AG08395 (cell line): ENCODE results near the gene PXN.
"Not testable (repeated sequence)": the region's sequence is repeated elsewhere in the genome, so short reads cannot be mapped to it uniquely, and the experiment has no call there.

ENCODE experiments used
- DNase-seq: peaks from one replicate; pipeline ENCODE4 v3.0.0; 2012; ENCODE audit warnings: mixed read lengths, low spot score

Gene PXN

DNA sequence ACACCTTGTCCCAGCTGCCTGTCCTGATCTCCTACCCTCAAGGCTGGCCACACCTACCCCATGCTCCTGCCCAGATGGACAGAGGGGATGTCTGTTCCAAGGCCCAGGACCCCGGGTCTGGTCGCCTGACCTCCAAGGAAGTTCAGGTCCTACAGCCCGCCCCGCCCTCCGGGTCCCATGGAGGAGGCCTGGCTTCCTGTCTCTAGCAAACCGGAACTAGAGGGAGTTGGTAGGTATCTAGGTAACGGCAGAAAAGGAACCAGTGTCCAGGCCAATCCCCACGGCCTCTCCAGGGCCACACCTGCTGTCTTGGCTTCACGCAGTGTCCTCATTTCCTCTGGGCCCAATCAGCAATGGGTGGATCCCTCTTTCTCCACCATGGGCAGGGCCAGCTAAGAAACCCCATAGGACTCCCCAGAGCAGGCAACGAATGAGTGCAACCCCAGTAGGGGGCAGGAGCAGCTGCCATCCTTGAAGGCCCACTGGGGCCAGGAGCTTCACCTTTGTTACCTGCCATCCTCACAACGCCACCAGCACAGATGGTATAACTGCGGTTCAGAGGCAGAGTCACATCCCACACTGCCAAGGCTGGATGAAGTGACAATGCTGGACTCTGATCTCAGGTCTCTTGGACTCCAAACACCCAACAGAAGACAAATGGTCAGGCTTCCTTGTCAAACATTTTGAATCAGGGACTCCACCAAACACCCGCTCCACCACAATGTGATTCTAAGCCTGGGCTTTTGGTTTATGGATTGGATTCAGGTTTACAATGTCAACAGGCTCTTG lies 39.5 kb downstream of the PXN start:
- DNase-seq = no peak

GRCh38 chr12:120225200-120225558 lies 40.4 kb downstream of the PXN start:
- no peak for DNase-seq

GRCh38 chr12:120224304-120225199 lies 41.0 kb downstream of the PXN start:
- DNase-seq = no peak

DNA sequence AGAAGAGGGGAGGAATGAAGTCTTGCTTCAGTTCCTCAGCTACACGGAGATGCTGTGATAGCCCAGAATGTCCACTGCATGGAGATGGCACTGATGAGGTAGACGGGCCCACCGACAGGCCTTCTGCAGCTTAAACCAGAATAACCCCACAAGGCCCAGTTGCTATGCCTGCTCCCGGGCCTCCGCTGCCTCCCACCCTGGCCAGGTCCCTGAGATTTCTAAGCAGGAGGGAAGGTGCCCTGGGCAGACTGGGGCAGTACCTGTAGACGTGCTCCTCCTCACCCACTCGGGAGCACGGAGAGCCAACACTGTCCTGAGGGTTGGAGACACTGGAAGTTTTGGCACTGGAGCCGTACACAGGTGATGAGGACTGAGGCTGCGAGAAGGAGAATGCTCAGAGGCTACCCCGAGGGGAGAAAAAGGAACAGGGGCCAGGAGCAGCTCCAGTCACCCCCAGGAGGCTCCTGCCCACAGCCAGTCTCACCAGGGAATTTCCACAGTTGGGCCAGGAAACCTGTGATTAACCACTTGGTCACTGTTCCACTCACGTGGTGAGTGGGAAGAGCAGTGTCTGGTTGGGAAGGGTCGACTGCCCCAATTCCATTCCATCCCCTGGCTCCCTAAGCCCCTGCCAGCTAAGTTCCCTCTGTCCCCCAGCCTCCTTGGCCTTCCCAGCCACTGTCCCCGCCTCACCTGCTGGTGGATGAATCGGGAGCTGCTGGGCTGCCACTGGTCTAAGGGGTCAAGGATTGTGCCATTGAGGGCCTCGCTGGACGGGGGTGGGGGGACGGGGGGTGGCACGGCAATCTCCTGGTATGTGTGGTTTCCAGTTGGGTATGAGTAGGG lies 41.8 kb downstream of the PXN start:
- no peak for DNase-seq

GRCh38 chr12:120222288-120222832 lies 43.2 kb downstream of the PXN start:
- no peak for DNase-seq

GRCh38 chr12:120221576-120221900 lies 44.0 kb downstream of the PXN start:
- DNase-seq = no peak

DNA sequence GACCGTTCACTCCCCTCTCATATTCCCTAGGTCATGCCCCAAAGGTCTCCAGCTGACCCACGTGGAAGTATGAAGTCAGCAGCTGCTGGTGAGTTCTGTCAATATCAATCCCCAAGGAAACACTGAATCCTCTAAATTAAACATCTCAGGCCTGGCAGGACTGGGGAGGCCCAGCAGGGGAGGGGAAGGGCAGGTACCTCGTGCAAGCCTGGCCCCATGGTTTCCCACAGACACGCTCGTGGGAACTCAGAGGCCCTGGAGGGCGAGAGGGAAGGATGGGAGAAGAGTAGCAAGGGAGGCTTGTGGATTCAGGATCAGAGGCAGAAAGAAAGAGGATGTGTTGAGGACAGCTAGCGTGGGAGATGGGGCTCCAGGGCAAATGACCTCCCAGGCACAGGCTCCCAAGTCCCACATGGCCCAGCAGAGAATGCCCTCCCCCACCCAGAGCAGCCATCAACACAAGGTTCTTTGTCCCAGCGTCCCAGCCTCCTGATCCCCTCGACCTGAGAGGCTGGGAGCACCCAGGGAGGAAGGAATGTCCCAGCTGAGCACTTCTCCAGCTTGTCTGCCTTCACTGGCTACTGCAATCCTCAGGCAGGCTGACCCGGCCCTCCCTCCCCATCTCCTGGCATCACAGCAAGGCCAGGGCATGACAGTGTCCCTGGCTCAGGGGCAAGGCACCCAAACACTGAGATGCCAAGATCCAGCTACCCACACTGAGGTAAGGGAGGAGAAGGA lies 44.5 kb downstream of the PXN start:
- DNase-seq = no peak

DNA sequence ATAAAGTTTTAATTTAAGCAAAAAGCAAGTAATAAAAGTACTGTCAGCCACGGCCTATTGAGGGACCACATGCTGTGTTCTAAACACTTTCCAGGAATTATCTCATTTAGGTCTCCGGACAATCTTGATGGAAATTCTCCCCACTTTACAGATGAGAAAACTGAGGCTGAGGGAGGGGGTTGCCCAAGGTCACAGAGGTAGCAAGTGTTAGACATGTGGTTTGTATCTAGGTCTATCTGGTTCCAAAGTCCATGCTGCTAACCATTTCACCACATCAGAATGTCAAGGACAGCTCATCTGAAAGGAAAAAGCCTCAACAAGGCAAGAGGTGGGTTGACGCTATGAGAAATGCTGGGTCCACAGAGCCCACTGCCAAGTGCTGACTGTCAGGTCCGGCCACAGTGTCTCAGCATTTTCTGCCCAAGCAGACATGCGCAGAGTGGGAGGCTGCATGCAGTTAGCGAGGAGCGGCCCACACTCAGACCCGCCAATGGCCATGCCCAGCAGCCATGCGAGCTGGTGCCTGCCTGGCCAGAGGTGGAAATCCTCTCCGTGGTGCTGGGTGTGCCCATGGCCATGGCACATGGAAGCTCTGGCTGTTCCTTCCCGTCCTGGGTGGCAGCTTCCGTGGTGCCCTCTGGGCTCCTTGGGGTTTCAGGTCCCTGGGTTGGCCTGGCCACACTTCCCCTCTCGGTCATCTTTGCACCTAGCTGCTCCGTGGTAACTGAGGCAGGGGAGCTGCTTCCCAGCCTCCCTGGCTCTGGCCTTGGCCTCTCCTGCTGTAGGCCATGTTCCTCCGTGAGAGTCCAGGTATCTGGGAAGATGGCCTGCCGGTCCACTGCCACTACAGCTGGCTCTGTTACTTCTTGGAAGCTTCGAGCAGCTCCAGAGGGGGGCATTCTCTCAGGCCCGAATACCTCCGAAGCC lies 46.6 kb downstream of the PXN start:
- DNase-seq = no peak

- no peak for DNase-seq
Measured at GRCh38 chr12:120216742-120217605, 48.6 kb downstream of the PXN start.

- DNase-seq = no peak
Measured at GRCh38 chr12:120215766-120216735, 49.5 kb downstream of the PXN start.

DNA sequence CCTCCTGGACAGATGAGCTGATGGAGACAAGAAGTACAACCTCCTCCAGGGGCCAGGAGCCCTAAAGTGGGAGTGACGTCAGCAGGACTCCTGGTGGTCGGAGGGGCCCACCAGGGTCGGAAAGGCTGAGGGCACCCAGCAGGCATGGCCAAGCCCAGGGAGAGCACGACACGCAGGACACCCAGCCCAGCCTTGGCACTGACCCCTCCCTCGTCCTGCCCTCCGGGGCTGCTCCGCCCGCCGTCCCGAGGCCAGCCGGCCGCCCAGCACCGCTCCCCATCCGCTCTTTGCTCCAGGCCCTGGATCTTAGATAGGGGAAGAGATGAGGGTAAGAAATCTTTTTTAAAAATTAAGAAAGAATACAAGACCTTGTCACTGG lies 50.2 kb downstream of the PXN start:
- DNase-seq = no peak

DNA sequence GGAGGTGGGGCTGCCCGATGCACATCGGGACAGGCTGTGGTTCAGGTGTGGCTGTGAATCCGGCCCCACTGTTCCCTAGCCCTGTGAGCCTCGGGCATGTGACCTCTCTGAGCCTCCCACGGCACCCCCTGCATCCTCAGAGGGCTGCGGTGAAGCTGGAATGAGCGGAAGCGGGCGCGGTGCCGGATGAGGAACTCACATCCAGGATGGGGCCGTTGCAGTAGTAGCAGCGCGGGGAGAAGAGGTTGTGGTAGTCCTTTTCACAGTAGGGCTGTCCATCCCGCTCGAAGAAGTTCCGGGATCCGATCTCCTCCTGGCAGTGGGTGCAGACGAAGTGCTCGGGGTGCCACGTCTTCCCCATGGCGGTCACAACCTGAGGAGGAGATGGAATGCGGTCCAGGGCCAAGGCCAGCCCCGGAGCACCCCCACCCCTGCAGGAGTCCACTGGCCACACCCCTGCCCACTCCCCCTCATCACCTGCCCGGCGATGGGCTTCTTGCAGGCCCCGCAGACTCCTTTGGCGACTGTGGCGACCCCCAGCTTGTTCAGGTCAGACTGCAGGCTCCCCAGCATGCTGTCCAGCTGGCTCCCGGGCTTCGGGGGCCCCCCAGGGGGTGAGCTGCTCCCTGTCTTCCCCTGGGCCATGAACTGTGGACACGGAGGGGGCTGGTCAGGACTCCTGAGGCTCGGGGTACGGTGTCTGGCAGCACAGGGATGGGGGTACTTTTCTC lies 50.7 kb downstream of the PXN start:
- DNase-seq = no peak

- DNase-seq = no peak
Measured at GRCh38 chr12:120213758-120214157, 51.8 kb downstream of the PXN start.

- not testable (repeated sequence) for DNase-seq
Measured at GRCh38 chr12:120213182-120213581, 52.3 kb downstream of the PXN start.

DNA sequence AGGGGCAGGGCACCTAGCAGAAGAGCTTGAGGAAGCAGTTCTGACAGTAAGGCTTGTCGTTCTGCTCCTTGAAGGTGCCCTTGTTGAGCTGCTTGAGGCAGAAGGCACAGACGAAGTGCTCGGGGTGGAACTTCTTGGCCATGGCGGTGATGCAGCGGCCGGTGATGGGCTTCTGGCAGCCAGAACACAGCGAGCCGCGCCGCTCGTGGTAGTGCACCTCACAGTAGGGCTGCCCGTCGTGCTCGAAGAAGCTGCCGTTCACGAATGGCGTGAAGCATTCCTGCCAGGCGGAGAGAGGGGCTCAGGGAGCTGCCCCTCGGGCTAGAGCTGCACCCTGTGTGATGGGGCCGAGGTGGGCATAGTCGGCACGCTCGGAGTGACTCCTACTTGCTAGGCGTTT lies 53.2 kb downstream of the PXN start:
- no peak for DNase-seq

GRCh38 chr12:120211904-120212283 lies 53.6 kb downstream of the PXN start:
- DNase-seq = no peak

DNA sequence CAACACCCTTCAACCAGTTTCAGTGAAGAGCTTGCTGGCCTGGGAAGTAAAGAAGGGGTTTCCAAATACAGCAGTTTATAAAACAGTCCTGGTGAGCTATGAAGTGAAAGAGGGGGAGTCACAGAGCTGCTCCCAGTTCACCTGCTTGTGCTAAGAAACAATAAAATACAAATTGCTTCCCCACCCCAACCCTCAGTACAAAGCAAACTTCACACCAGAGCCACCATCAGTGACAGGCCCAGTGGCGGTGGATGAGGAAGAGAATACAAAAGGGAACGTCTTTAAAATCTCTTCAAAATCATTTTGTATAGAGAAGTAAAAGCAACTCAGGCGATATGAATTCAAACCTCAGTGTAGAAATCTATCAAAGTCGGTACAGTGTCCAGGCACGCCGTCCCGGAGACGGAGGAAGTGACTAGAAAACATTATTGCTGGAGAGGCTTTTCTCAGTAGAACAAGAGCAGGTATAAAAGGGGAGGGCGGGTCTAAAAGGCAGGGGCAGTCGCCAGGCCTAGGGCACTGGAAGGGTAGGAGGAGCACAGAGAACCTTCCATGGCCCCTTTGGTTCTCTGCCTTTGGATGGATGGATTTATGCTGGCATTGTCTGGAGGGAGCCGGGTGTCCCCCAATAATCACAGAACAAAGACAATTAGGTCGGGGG lies 54.2 kb downstream of the PXN start:
- no peak for DNase-seq
